Lower leg skin (tissue), 4 donors: ENCODE results near the gene GPR25. TPM values are rescaled to one million over a fixed set of nuclear protein-coding genes. Genes with fewer than 3 reads are reported as not detected.
"Not testable (repeated sequence)": the region's sequence is repeated elsewhere in the genome, so short reads cannot be mapped to it uniquely, and the experiment has no call there.

Source experiments
- DNase-seq, 2 donors: peaks; one replicate each; pipeline ENCODE4 v3.0.0-alpha.2; 2019; ENCODE audit warnings: low spot score in 2 of 2
- H3K4me3 ChIP-seq: fragments of 200-600 bp; sonication (generic); 2 replicates; pipeline ENCODE4 v1.5.1; 2017; ENCODE audit warnings: mild to moderate bottlenecking, low read depth; ENCODE audit not compliant: poor library complexity, severe bottlenecking
- CTCF ChIP-seq, 3 donors: fragments of 450-650 bp; IDR thresholded peaks; one replicate each; pipeline ENCODE4 v1.5.1; 2016; ENCODE audit warnings: antibody characterized with exemption in 3 of 3, mild to moderate bottlenecking in 3 of 3, moderate library complexity in 2 of 3
- POLR2A ChIP-seq, 2 donors: fragments of 450-650 bp; IDR thresholded peaks; one replicate each; pipeline ENCODE4 v1.6.1; 2016 to 2017; ENCODE audit warnings: antibody characterized with exemption in 2 of 2, mild to moderate bottlenecking in 1 of 2, moderate library complexity in 1 of 2
- WGBS, 2 donors: methylation state at CpG; one replicate each; pipeline ENCODE4 v1.1.5; 2018; 5-methylcytosine and 5-hydroxymethylcytosine counted together
- intact Hi-C: fragments of 100-400 bp; cut with DNase I; formaldehyde crosslinking; loops from one replicate; pipeline ENCODE4 v1.15.0; 2023; ENCODE audit warnings: low total_unique reads
- total RNA-seq, 4 donors: library from RNA; depleted of rRNA; stranded (reverse); fragments of >200 nt; gene quantifications; one replicate each; pipeline ENCODE4 v1.1.0, GENCODE V29; 2016

Gene GPR25
- total RNA-seq, 4 donors from 2014 or later: not detected

DNA sequence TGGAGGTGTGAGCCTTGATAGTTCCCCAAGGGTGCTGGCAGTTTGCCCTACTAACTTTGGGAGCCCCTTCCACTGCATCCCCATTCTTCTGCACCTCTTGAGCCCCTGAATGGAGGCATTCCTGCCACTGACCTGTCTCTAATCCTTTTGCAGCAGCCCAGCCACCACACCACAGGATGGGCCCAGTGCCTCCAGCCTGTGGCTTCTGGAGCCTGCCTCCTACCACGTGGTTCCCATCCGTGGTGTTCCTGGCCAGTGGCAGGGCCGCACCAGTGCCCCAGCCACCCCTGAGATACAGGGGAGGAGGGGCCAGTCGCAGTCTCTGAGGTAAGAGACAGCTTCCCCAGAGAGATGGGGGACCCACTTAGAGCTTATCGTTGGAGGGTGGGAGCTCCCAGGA lies 36.3 kb downstream of the GPR25 start:
- TF ChIP-seq POLR2A (IDR thresholded peaks at IDR 0.05) (no peak), CTCF (IDR thresholded peaks at IDR 0.05) (no peak)
- intact Hi-C loops: no loop called here
- no peak for DNase-seq
- WGBS, 2 donors: 68 to 93% methylated on average over 3 to 5 of the region's 5 CpGs
- no peak overlapping the region for H3K4me3 ChIP-seq

- no peak for DNase-seq
- no peak for TF ChIP-seq POLR2A (IDR thresholded peaks at IDR 0.05)
- no peak for TF ChIP-seq CTCF (IDR thresholded peaks at IDR 0.05)
- 67 to 76% methylated on average over 4 of the region's 4 CpGs for WGBS, 2 donors
- H3K4me3 ChIP-seq: no peak overlapping the region
- intact Hi-C loops: no loop called here
Observed at GRCh38 chr1:200909757-200910239, 37.0 kb downstream of the GPR25 start.

- H3K4me3 ChIP-seq: no peak overlapping the region
- WGBS, 2 donors: 84 to 89% methylated on average over 23 to 24 of the region's 24 CpGs
- TF ChIP-seq CTCF (IDR thresholded peaks at IDR 0.05) (no peak), POLR2A (IDR thresholded peaks at IDR 0.05) (no peak)
- intact Hi-C loops: no loop called here
- DNase-seq: no peak
Observed at GRCh38 chr1:200911361-200911760, 38.6 kb downstream of the GPR25 start.

DNA sequence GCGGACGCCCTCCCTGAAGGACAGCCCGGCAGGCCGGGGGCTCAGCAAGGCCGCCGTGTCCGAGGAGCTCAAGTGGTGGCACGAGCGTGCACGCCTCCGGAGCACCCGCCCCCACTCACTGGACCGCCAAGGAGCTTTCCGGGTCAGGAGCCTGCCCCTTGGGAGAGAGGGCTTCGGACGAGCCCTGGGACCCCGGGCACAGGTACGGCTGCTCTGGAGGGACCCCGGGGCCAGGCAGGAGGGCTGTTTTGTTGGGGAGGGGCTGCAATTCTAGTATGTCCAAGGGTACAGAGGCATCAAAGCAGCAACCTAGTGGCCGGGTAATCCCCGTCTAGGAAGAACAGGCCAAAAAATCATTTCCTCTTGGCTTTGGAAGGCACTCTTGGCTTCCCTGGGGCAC lies 39.2 kb downstream of the GPR25 start:
- WGBS, 2 donors: 43 to 52% methylated on average over 7 to 8 of the region's 21 CpGs
- H3K4me3 ChIP-seq, intact Hi-C loops, DNase-seq: not testable (repeated sequence)

- H3K4me3 ChIP-seq: no peak overlapping the region
- intact Hi-C loops: no loop called here
- no peak for TF ChIP-seq POLR2A (IDR thresholded peaks at IDR 0.05)
- TF ChIP-seq CTCF (IDR thresholded peaks at IDR 0.05): no peak
- 61 to 68% methylated on average over 13 of the region's 13 CpGs for WGBS, 2 donors
- DNase-seq: peak; percentile 71 to 90
Observed at GRCh38 chr1:200912737-200913407, 40.1 kb downstream of the GPR25 start.

- intact Hi-C loops: no loop called here
- H3K4me3 ChIP-seq: no peak overlapping the region
- DNase-seq: no peak
- no peak for TF ChIP-seq CTCF (IDR thresholded peaks at IDR 0.05)
- no peak for TF ChIP-seq POLR2A (IDR thresholded peaks at IDR 0.05)
- WGBS, 2 donors: 54 to 57% methylated on average over 20 to 22 of the region's 22 CpGs
Observed at GRCh38 chr1:200916152-200916551, 43.4 kb downstream of the GPR25 start.
